GM18511 (cell line): Measurements from ENCODE around the gene CD1B.
"Not testable (repeated sequence)": the region's sequence is repeated elsewhere in the genome, so short reads cannot be mapped to it uniquely, and the experiment has no call there.

Experiments used
- ATAC-seq: cut with Tn5 transposase; IDR thresholded peaks from one replicate; pipeline ENCODE4 v1.9.1; 2021; ENCODE audit warnings: mild to moderate bottlenecking, moderate library complexity; ENCODE audit not compliant: unreplicated experiment

The CD1B gene

DNA sequence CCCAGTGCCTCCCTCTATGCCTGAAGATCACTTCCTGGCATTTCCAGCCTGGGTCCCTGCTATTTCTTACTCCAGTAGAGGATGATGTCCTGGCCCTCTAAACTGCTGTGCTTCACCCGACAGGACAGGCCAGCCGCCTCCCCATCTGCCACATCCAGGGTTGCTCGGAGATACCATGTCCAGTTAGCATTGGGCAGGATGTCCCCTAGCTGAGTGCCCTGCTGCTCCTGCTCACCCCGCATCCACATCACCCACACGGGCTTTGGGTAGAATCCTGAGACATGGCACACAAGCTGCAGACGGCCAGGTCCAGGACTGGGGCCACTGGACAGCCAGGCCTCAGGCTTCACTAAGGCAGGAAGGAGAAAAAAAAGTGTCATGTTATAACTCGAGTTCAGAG, 2.0 kb downstream of the CD1B start:
- ATAC-seq: no peak

- no peak for ATAC-seq
Measured at GRCh38 chr1:158328426-158328825, 2.9 kb downstream of the CD1B start.

GRCh38 chr1:158327481-158327880, 3.9 kb downstream of the CD1B start:
- no peak for ATAC-seq

- no peak for ATAC-seq
Measured at GRCh38 chr1:158324395-158324794, 6.9 kb downstream of the CD1B start.

DNA sequence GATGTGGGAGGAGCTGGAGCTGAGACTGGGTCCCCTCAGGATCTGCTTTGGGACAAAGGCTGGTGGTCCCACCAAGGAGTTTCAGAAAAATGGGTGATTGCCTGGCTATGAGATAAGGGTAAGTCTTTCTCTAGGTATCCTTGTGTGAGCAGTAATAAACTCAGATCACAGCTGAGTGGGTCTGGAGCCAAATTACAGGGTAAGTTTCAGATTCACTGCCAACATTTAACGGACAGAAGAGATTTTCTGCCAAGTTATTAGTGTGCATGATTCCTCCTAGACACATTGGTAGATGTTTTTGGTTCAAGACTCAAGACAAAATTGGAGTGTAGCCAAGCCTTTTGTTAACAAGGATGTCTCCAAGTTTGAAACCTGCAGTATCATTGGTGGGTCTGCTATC, 7.5 kb downstream of the CD1B start:
- no peak for ATAC-seq

- peak; percentile 62 for ATAC-seq
Measured at GRCh38 chr1:158311066-158311465, 20.3 kb downstream of the CD1B start.

DNA sequence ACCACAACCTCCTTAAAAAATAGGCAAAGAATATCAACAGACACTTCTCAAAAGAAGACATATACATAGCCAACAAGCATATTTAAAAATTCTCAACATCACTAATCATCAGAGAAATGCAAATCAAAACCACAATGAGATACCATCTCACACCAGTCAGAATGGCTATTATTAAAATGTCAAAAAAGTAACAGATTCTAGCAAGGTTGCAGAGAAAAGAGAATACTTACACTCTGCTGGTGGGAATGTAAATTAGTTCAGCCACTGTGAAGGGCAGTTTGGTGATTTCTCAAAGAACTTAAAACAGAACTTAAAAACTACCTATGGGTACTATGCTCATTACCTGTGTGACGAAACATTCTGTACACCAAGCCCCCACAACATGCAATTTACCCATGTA, 20.7 kb downstream of the CD1B start:
- peak; percentile 66 for ATAC-seq

DNA sequence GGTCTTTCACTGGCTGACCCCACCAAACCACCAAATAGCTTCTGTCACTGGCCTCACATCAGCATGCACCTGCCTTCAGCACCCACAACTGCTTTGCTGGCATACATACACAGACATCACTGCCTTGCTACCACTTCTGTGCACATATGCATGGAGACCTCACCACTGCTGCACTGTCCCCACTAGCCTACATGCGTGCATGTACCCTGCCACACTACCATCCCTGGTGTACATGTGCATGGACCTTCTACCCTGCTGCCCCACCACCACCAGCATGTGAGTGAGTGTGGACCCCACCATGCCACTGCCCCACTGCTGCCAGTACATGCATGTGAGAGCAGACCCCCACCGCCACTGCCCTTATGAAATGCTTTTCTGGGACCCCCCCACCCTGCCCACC, 35.5 kb downstream of the CD1B start:
- no peak for ATAC-seq

DNA sequence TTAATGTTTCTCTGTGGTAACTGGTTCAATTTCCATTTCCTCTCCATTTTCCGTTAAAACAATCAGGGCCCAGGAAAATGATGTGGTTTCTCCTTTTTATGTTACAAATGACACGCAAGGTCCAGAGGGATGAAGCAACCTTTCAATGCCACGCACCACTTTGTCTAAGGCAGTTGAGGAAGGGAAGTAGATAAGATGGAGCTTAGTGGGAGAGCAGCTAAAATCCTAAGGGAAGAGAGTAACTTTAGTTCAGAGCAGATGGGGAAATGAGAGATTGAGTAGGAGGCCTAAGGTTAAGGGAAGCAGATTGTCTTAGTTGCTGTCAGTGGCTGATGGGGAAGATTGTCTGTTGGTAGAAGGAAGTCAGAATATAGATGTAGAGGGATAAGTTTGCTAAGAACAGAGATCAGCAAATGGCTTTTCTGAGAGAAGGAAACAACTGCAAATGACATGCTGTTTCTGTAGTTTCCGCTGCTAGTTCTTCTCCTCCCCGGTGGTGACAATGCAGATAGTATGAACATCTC, 40.9 kb downstream of the CD1B start:
- ATAC-seq: no peak

GRCh38 chr1:158289811-158290210, 41.5 kb downstream of the CD1B start, which contains the start of gene CD1C:
CD1C (plus strand) TSS chr1:158289923; CDS start chr1:158290065, 142 bp downstream.
- no peak for ATAC-seq

DNA sequence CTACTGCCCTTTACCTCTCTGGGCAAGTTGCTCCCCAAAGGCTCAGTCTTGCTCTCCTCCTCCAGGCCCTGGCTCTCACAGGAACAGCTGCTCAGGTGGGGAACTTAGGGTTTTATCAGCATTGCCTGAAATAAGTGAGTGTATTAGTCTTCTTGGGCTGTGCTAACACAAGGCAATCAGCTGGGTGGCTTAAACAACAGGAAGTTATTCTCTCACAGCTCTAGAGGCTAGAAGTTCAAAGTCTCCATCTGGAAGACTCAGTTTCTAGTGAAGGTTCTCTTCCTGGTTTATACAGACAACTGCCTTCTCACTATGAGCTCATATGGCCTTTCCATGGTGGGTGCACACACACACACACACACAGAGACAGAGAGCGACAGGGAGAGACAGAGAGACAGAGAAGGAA, 44.4 kb downstream of the CD1B start:
- ATAC-seq: no peak

DNA sequence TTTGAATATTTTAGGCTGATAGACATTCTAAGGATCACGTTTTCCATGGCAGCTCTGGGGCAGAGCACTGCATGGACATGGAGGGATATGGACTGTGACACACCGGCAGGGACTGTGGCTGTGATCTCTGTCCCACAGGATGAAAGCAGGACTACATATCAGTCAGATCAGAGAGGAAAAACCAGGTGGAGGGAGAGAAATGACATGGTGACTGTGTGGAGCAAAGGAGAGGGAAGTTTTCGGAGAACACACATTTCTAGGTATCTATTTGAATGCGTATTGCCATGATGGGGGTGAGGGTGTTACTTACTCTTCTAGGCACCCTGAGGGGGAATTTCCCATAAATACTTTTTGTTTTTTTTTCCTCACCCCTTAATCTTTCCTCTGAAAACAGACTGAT, 44.8 kb downstream of the CD1B start:
- no peak for ATAC-seq

DNA sequence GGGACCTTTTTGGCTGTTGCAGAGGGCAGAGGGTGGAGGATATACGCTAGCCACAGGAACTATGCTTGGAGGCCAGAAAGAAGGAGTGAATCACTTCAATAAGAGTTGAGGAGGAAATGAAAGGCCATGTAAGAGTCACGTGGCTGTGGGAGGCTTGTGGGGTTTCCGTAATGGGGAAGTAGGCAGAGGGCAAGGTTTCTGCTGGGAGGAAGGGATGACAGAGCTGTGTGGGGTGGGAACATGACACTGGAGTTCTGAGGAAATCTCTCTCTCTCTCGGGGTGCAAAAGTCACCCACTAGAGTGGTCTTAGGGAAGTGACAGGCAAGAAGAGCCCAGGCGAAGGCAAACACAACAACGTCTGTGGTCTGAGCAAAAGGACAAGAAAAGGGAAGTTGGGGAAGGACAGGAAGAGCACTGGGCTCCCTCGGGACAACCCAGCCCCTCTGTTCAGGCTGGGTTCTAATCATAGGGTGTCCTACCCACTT, 45.5 kb downstream of the CD1B start:
- peak; percentile 74 for ATAC-seq

DNA sequence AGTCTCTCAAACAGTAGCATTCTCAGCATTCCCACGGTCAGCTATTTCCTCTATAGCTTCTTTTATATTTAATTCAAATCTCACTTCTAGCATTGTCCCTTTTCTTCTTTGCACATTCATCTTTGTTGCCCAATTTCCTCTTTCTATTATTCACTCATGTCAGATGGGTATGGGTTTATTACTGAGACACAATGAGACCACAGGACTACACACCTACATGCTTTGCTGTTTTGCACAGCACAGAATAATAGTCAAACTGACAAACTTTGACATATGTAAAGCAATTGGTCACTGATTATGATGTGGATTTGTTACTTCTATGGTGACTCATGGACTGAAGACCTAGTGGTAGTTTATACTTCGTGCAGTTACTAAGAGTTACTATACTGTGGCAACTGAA, 47.4 kb downstream of the CD1B start:
- ATAC-seq: peak; percentile 55

- ATAC-seq: not testable (repeated sequence)
Measured at GRCh38 chr1:158282421-158282820, 48.9 kb downstream of the CD1B start.
